GM12865 (cell line): ENCODE data around the gene MAP3K21.

ENCODE experiments used
- DNase-seq: peaks from one replicate; pipeline ENCODE4 v3.0.0; 2010; ENCODE audit warnings: low read depth
- H3K4me3 ChIP-seq: 2 replicates; pipeline ENCODE4 v1.5.1; 2011; ENCODE audit warnings: mild to moderate bottlenecking, low read depth, low read length, control low read depth
- CTCF ChIP-seq: IDR thresholded peaks from 2 replicates; pipeline ENCODE4 v1.5.1; 2011; ENCODE audit warnings: low read length, control low read depth, low read depth, inconsistent platforms; ENCODE audit not compliant: insufficient read depth; ENCODE audit errors: missing control alignments

Gene MAP3K21

GRCh38 chr1:233393084-233393840 lies 65.7 kb downstream of the MAP3K21 start:
- no peak overlapping the region for H3K4me3 ChIP-seq
- DNase-seq, result no peak
- TF ChIP-seq CTCF, result no peak

GRCh38 chr1:233393926-233394680 lies 66.6 kb downstream of the MAP3K21 start:
- DNase-seq, result no peak
- H3K4me3 ChIP-seq, result no peak overlapping the region
- TF ChIP-seq CTCF, result no peak

- peak; percentile 71 for TF ChIP-seq CTCF
- H3K4me3 ChIP-seq, result no peak overlapping the region
- DNase-seq, result peak; percentile 66
These were observed 67.6 kb downstream of the MAP3K21 start for GRCh38 chr1:233394860-233395717.

- no peak for TF ChIP-seq CTCF
- DNase-seq, result no peak
- no peak overlapping the region for H3K4me3 ChIP-seq
These were observed 68.5 kb downstream of the MAP3K21 start for GRCh38 chr1:233395863-233396646.

- no peak for TF ChIP-seq CTCF
- H3K4me3 ChIP-seq, result no peak overlapping the region
- DNase-seq, result no peak
These were observed 78.9 kb downstream of the MAP3K21 start for GRCh38 chr1:233406339-233406960.
